HepG2 (cell line): ENCODE data around the gene PCIF1. TPM values are rescaled to one million over a fixed set of nuclear protein-coding genes. Genes with fewer than 3 reads are reported as not detected.

Experiments used
- ARHGAP35 ChIP-seq: sonication (generic); formaldehyde crosslinking; IDR thresholded peaks from 2 replicates; pipeline ENCODE4 v1.9.0; 2022; ENCODE audit warnings: mild to moderate bottlenecking, inconsistent platforms, moderate library complexity, missing genetic modification reagents, borderline replicate concordance
- ARID4A ChIP-seq: sonication (generic); formaldehyde crosslinking; IDR thresholded peaks from 2 replicates; pipeline ENCODE4 v1.5.0; 2020; ENCODE audit warnings: mild to moderate bottlenecking, missing genetic modification reagents, borderline replicate concordance
- CENPT ChIP-seq: sonication (generic); formaldehyde crosslinking; IDR thresholded peaks from 2 replicates; pipeline ENCODE4 v1.8.0; 2022; ENCODE audit warnings: low read depth, mild to moderate bottlenecking, moderate library complexity, missing genetic modification reagents
- CENPX ChIP-seq: sonication (generic); formaldehyde crosslinking; IDR thresholded peaks from 2 replicates; pipeline ENCODE4 v1.9.0; 2021; ENCODE audit warnings: mild to moderate bottlenecking, missing genetic modification reagents, moderate library complexity
- CTCF ChIP-seq: sonication (generic); formaldehyde crosslinking; IDR thresholded peaks from 2 replicates; pipeline ENCODE4 v1.5.0; 2020; ENCODE audit warnings: mild to moderate bottlenecking, missing genetic modification reagents, moderate library complexity
- FOXK2 ChIP-seq: fragments of 450-650 bp; IDR thresholded peaks from 2 replicates; pipeline ENCODE4 v1.6.1; 2016
- HDAC1 ChIP-seq: sonication (generic); formaldehyde crosslinking; IDR thresholded peaks from 2 replicates; pipeline ENCODE4 v1.5.1; 2020; ENCODE audit warnings: mild to moderate bottlenecking, missing genetic modification reagents
- HOXA5 ChIP-seq: sonication (generic); formaldehyde crosslinking; IDR thresholded peaks from 2 replicates; pipeline ENCODE4 v1.4.0; 2020; ENCODE audit warnings: missing genetic modification reagents
- JARID2 ChIP-seq: sonication (generic); formaldehyde crosslinking; IDR thresholded peaks from 2 replicates; pipeline ENCODE4 v1.8.1; 2023; ENCODE audit warnings: missing genetic modification reagents, inconsistent platforms; ENCODE audit not compliant: insufficient replicate concordance
- KDM1A ChIP-seq: IDR thresholded peaks from 2 replicates; pipeline ENCODE4 v1.6.1; 2016; ENCODE audit warnings: missing compliant biosample characterization
- KDM6A ChIP-seq: IDR thresholded peaks from 2 replicates; pipeline ENCODE4 v1.6.1; 2016; ENCODE audit warnings: low read depth
- MBNL3 ChIP-seq: fragments of 250-450 bp; sonication (Bioruptor Pico); conservative IDR thresholded peaks from 2 replicates; pipeline ENCODE4 v1.8.0; 2022; ENCODE audit warnings: mild to moderate bottlenecking, inconsistent platforms
- PLRG1 ChIP-seq: fragments of 450-650 bp; conservative IDR thresholded peaks from 2 replicates; pipeline ENCODE4 v1.6.1; 2016
- REL ChIP-seq: sonication (generic); formaldehyde crosslinking; conservative IDR thresholded peaks from 2 replicates; pipeline ENCODE4 v1.8.0; 2022; ENCODE audit warnings: mild to moderate bottlenecking, missing genetic modification reagents, moderate library complexity
- ZFAT ChIP-seq: sonication (generic); formaldehyde crosslinking; conservative IDR thresholded peaks from 2 replicates; pipeline ENCODE4 v1.8.1; 2023; ENCODE audit warnings: missing genetic modification reagents, inconsistent platforms
- ZGPAT ChIP-seq: IDR thresholded peaks from 2 replicates; pipeline ENCODE4 v1.6.1; 2016; ENCODE audit warnings: mild to moderate bottlenecking
- ZNF20 ChIP-seq: sonication (generic); formaldehyde crosslinking; IDR thresholded peaks from 2 replicates; pipeline ENCODE4 v1.4.0; 2020; ENCODE audit warnings: mild to moderate bottlenecking, moderate library complexity, missing genetic modification reagents
- ZNF484 ChIP-seq: sonication (generic); formaldehyde crosslinking; IDR thresholded peaks from 2 replicates; pipeline ENCODE4 v1.5.1; 2020; ENCODE audit warnings: mild to moderate bottlenecking, low read depth, missing genetic modification reagents, borderline replicate concordance
- ZNF644 ChIP-seq: IDR thresholded peaks from 2 replicates; pipeline ENCODE4 v1.6.1; 2016; ENCODE audit warnings: low read depth
- ZNF709 ChIP-seq: sonication (generic); formaldehyde crosslinking; IDR thresholded peaks from 2 replicates; pipeline ENCODE4 v1.5.0; 2020; ENCODE audit warnings: mild to moderate bottlenecking, missing genetic modification reagents
- ZNF749 ChIP-seq: sonication (generic); formaldehyde crosslinking; IDR thresholded peaks from 2 replicates; pipeline ENCODE4 v1.8.0; 2022; ENCODE audit warnings: mild to moderate bottlenecking, missing genetic modification reagents, moderate library complexity, borderline replicate concordance
- ZNF766 ChIP-seq: sonication (generic); formaldehyde crosslinking; IDR thresholded peaks from 2 replicates; pipeline ENCODE4 v1.5.0; 2020; ENCODE audit warnings: missing genetic modification reagents, borderline replicate concordance
- polyA plus RNA-seq, 8 experiments: library from polyadenylated mRNA; depleted of rRNA in 3 of 8; stranded (reverse) in 7 of 8; unstranded in 1 of 8; fragments of >200 nt; fragmentation: Illumina TruSeq in 4 of 8; extraction: Trizol in 4 of 8; gene quantifications; 2 replicates each; pipeline versions ENCODE4 v1.2.1 to v1.2.3, GENCODE V29; 2011 to 2016; ENCODE audit warnings: low read depth in 4 of 8, missing spikeins in 1 of 8, mixed read lengths in 1 of 8; ENCODE audit not compliant: insufficient read depth in 1 of 8
- total RNA-seq, 5 experiments: library from RNA; depleted of rRNA; stranded (reverse); fragments of >200 nt; fragmentation: Illumina TruSeq; extraction: Trizol; gene quantifications; 2 replicates each; pipeline ENCODE4 v1.2.3, GENCODE V29; 2016; ENCODE audit warnings: low read depth in 1 of 5
- TF ChIP-seq, protein P1 (sequence below): sonication (generic); formaldehyde crosslinking; IDR thresholded peaks from 2 replicates; pipeline ENCODE4 v1.5.1; 2020; ENCODE audit warnings: missing genetic modification reagents, mild to moderate bottlenecking, borderline replicate concordance

The PCIF1 gene
- total and polyA plus RNA-seq, 2 of the 13 experiments (the other 11 are each of a cell fraction or from before 2014, with no cell fraction given) = 20.9 to 24.4 TPM

DNA sequence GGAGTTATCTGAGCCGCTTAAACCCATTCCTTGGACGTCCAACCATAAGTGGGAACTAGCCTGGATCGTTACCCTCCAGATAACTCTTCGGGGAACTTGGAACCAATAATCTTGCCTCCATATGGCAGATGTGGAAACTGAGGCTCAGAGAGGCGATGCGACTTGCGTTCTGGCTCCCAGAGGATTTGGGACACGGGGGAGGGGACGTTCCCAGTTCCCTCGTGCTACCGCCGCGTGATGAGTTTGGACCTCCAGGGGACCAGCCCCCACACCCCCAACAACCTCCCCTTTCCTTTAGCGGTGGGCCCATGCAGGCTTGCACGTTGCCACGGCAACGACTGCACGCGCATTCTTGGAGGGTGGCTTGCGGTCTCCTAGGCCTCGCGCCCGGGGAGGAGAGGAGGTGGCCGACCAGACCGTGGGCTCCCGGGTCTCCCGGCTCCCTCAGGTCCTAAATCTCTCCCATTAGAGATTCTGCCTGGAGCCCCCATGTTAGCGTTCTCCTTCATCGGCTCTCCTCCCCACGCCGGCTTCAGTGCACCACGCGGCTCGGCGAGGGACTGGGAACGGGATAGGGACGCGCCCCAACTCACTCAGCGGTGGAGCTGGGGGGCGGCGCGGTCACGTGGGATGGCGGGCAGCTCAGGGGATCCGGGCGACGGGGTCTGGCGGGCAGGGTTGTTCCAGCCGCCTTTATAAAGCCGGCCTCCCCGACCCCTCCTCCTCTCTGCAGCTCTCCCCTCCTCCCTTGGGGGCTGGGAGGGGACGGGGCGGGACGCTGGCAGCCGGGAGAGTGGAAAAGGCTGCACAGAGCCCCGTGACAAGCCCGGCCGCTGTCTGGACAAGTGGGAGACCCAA lies 22.8 kb upstream of the PCIF1 start, which contains the start of gene PLTP (continued):
- TF ChIP-seq CTCF (CRISPR knock-in tag) (no peak), ZNF766 (no peak), ZNF20 (CRISPR knock-in tag) (no peak), CENPX (CRISPR knock-in tag) (no peak), ZNF749 (CRISPR knock-in tag) (no peak), ZNF484 (CRISPR knock-in tag) (0 out of 2 replicates have a peak, but pooled peaks have one; percentile 27), KDM6A (CRISPR knock-in tag) (no peak), KDM1A (CRISPR knock-in tag) (no peak), JARID2 (no peak), HDAC1 (no peak; the same call in 1 of the 2 replicates), MBNL3 (no peak), ZFAT (CRISPR knock-in tag) (no peak), ZNF644 (CRISPR knock-in tag) (no peak), ARID4A (CRISPR knock-in tag) (peak; percentile 63), PLRG1 (no peak), ZGPAT (no peak), HOXA5 (CRISPR knock-in tag) (no peak), ZNF709 (CRISPR knock-in tag) (no peak), CENPT (CRISPR knock-in tag) (no peak), ARHGAP35 (CRISPR knock-in tag) (no peak), FOXK2 (no peak), REL (CRISPR knock-in tag) (peak; percentile 50; the same call in 1 of the 2 replicates)
- TF ChIP-seq, protein P1, sequence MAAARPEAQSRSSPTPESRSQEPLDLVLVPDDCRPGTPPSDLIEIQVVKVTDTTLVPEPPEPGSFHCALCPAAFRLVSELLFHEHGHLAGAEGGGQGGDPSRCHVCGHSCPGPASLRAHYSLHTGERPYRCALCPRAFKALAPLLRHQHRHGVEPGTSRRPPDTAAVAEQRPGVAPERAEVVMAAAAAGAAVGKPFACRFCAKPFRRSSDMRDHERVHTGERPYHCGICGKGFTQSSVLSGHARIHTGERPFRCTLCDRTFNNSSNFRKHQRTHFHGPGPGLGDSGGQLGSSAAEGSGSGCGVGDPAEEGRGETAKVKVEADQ (CRISPR knock-in tag) = no peak
